GM12875 (cell line): ENCODE results near the gene SELENOO.

Experiments
- H3K4me3 ChIP-seq: one replicate; pipeline ENCODE4 v1.5.1; 2011; ENCODE audit warnings: low read depth, low read length, control low read depth
- CTCF ChIP-seq: IDR thresholded peaks from 2 replicates; pipeline ENCODE4 v1.5.1; 2011; ENCODE audit warnings: low read depth, mild to moderate bottlenecking, control low read depth, inconsistent platforms, low read length, moderate library complexity, borderline replicate concordance; ENCODE audit not compliant: insufficient read depth

The SELENOO gene

GRCh38 chr22:50252082-50253045 is 51.6 kb downstream of the SELENOO start:
- no peak overlapping the region for H3K4me3 ChIP-seq
- peak; percentile 67 for TF ChIP-seq CTCF

- TF ChIP-seq CTCF, result no peak
- H3K4me3 ChIP-seq, result no peak overlapping the region
These were observed 52.5 kb downstream of the SELENOO start for GRCh38 chr22:50253046-50253915.

GRCh38 chr22:50253941-50254340 is 53.1 kb downstream of the SELENOO start:
- H3K4me3 ChIP-seq, result no peak overlapping the region
- TF ChIP-seq CTCF, result no peak

GRCh38 chr22:50255099-50255498 is 54.3 kb downstream of the SELENOO start:
- H3K4me3 ChIP-seq, result no peak overlapping the region
- TF ChIP-seq CTCF, result no peak

- no peak for TF ChIP-seq CTCF
- H3K4me3 ChIP-seq, result no peak overlapping the region
These were observed 54.8 kb downstream of the SELENOO start for GRCh38 chr22:50255607-50256006.

- H3K4me3 ChIP-seq, result no peak overlapping the region
- TF ChIP-seq CTCF, result no peak
These were observed 55.5 kb downstream of the SELENOO start for GRCh38 chr22:50256258-50256862.
